Body of pancreas (tissue), 4 donors: Measurements from ENCODE around the gene CBX4. TPM values are rescaled to one million over a fixed set of nuclear protein-coding genes. Genes with fewer than 3 reads are reported as not detected.

Experiments
- ATAC-seq: fragments of 150-250 bp; one replicate; pipeline ENCODE4 v1.9.1; 2016
- DNase-seq, 4 donors: peaks; one replicate each; pipeline ENCODE4 v3.0.0-alpha.2; 2019
- H3K27ac ChIP-seq, 4 donors: fragments of 200-600 bp; sonication (generic); 1 replicate in 3 of 4; 2 replicates in 1 of 4; pipeline versions ENCODE4 v1.5.1 to v1.6.1; 2016 to 2019; ENCODE audit warnings: mild to moderate bottlenecking in 1 of 4, mixed read lengths in 1 of 4, moderate library complexity in 1 of 4
- H3K27me3 ChIP-seq, 2 donors: fragments of 200-600 bp; sonication (generic); one replicate each; pipeline ENCODE4 v1.6.0; 2016; ENCODE audit warnings: mild to moderate bottlenecking in 1 of 2
- H3K36me3 ChIP-seq, 2 donors: fragments of 200-600 bp; sonication (generic); replicated peaks in 1 of 2; 2 replicates each; pipeline ENCODE4 v1.5.1; 2016; ENCODE audit warnings: low read depth in 2 of 2; ENCODE audit not compliant: insufficient read depth in 1 of 2
- H3K4me1 ChIP-seq: fragments of 200-600 bp; sonication (generic); one replicate; pipeline ENCODE4 v1.6.0; 2016
- H3K4me3 ChIP-seq, 2 donors: fragments of 200-600 bp; sonication (generic); 1 replicate in 1 of 2; 2 replicates in 1 of 2; pipeline ENCODE4 v1.5.1; 2016 to 2019
- H3K9me3 ChIP-seq, 3 donors: fragments of 200-600 bp; sonication (generic); 1 replicate in 2 of 3; 2 replicates in 1 of 3; pipeline ENCODE4 v1.5.1; 2016
- CTCF ChIP-seq, 7 experiments: fragments of 450-650 bp in 4 of 7; fragments of 200-600 bp in 3 of 7; sonication (generic) in 3 of 7; IDR thresholded peaks; one replicate each; pipeline ENCODE4 v1.5.1; 2016 to 2019; ENCODE audit warnings: antibody characterized with exemption in 7 of 7
- POLR2A ChIP-seq, 3 donors: fragments of 450-650 bp; IDR thresholded peaks; one replicate each; pipeline ENCODE4 v1.6.1; 2016; ENCODE audit warnings: antibody characterized with exemption in 3 of 3, mild to moderate bottlenecking in 2 of 3
- WGBS, 2 donors: methylation state at CpG; one replicate each; pipeline ENCODE4 v1.1.5; 2017; 5-methylcytosine and 5-hydroxymethylcytosine counted together
- intact Hi-C: fragments of 100-400 bp; cut with DNase I; formaldehyde crosslinking; loops from one replicate; pipeline ENCODE4 v1.15.1; 2023
- total RNA-seq, 2 donors: library from RNA; depleted of rRNA; stranded (reverse); fragments of >200 nt; gene quantifications; one replicate each; pipeline ENCODE4 v1.1.0, GENCODE V29; 2016

Gene CBX4
- total RNA-seq, 2 donors from 2014 or later = 15.6 to 17.8 TPM

GRCh38 chr17:79818026-79818758, 21.0 kb downstream of the CBX4 start:
- Histone ChIP-seq H3K36me3 (no peaks in the 10 kb centered on the region), H3K27ac (no peak overlapping the region), H3K4me1 (peaks cover 30% of the 10 kb centered on the region), H3K9me3 (no peaks in the 10 kb centered on the region), H3K27me3 (no peaks in the 10 kb centered on the region), H3K4me3 (no peak overlapping the region)
- intact Hi-C loops = no loop called here
- DNase-seq (no peak), ATAC-seq (no peak)
- 92 to 94% methylated on average over 7 to 12 of the region's 12 CpGs for WGBS, 2 donors
- TF ChIP-seq CTCF (IDR thresholded peaks at IDR 0.05) (no peak), POLR2A (IDR thresholded peaks at IDR 0.05) (no peak)

- no peak overlapping the region for H3K4me3 ChIP-seq
- intact Hi-C loops = no loop called here
- peaks cover 3 to 21% of the 10 kb centered on the region in 2 donors for H3K27me3 ChIP-seq
- no peak for ATAC-seq
- WGBS, 2 donors = 66 to 88% methylated on average over 19 to 40 of the region's 41 CpGs
- no peaks in the 10 kb centered on the region for H3K9me3 ChIP-seq
- no peak for TF ChIP-seq POLR2A (IDR thresholded peaks at IDR 0.05)
- no peak for TF ChIP-seq CTCF (IDR thresholded peaks at IDR 0.05)
- no peak overlapping the region for H3K27ac ChIP-seq
- DNase-seq = no peak
- H3K36me3 ChIP-seq = no peaks in the 10 kb centered on the region
- peaks cover 43% of the 10 kb centered on the region for H3K4me1 ChIP-seq
Measured at GRCh38 chr17:79815836-79816461, 23.3 kb downstream of the CBX4 start.

GRCh38 chr17:79814974-79815835, 24.0 kb downstream of the CBX4 start:
- H3K27me3 ChIP-seq = peaks cover 3 to 21% of the 10 kb centered on the region in 2 donors
- no peaks in the 10 kb centered on the region for H3K9me3 ChIP-seq
- intact Hi-C loops = no loop called here
- no peaks in the 10 kb centered on the region for H3K36me3 ChIP-seq
- DNase-seq = peak; percentile 80 to 88 (median 84)
- no peak for TF ChIP-seq CTCF (IDR thresholded peaks at IDR 0.05)
- TF ChIP-seq POLR2A (IDR thresholded peaks at IDR 0.05) = peak in 2 of 3 donors; percentile 33 to 34
- peak; percentile 77 for ATAC-seq
- 9 to 39% methylated on average over 14 to 85 of the region's 96 CpGs for WGBS, 2 donors
- H3K4me3 ChIP-seq = no peak overlapping the region
- H3K4me1 ChIP-seq = peaks cover 44% of the 10 kb centered on the region
- peak overlapping the region; percentile 30 to 64 (median 44) for H3K27ac ChIP-seq

GRCh38 chr17:79814127-79814973, 24.9 kb downstream of the CBX4 start:
- 26 to 62% methylated on average over 19 to 42 of the region's 43 CpGs for WGBS, 2 donors
- peaks cover 45% of the 10 kb centered on the region for H3K4me1 ChIP-seq
- intact Hi-C loops = no loop called here
- H3K27ac ChIP-seq = peak overlapping the region; percentile 30 to 64 (median 44)
- H3K27me3 ChIP-seq = peaks cover 3 to 21% of the 10 kb centered on the region in 2 donors
- DNase-seq (no peak), ATAC-seq (no peak)
- H3K4me3 ChIP-seq = no peak overlapping the region
- no peaks in the 10 kb centered on the region for H3K9me3 ChIP-seq
- no peaks in the 10 kb centered on the region for H3K36me3 ChIP-seq
- TF ChIP-seq POLR2A (IDR thresholded peaks at IDR 0.05) (no peak), CTCF (IDR thresholded peaks at IDR 0.05) (no peak)
